GM21717 (cell line): Measurements from ENCODE around the gene SORBS1.
A peak's percentile ranks its signal among the peaks of the same experiment; 100 is the strongest.

Experiments
- ATAC-seq: cut with Tn5 transposase; IDR thresholded peaks from one replicate; pipeline ENCODE4 v1.9.1; 2021; ENCODE audit warnings: mild to moderate bottlenecking, moderate library complexity; ENCODE audit not compliant: unreplicated experiment

Gene SORBS1

DNA sequence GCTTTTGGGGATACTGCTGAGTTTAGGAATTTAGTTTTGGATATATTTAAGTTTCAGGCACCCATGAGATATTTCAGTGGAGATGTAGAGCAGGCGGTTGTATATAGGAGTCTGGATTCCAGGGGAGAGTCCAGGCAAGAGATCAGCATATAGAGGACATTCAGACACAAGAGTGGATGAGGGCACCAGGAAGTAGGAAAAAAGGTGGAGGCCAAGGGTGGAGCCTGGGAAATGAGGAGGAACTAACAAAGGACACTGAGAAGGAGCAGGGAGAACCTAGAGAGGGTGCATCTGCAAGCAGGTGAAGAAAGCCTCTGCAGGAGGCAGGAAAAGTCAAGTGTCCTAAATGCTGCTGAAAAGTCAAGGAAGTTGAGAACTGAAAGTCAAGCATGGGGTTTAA is 257.2 kb downstream of the SORBS1 start:
- no peak for ATAC-seq

DNA sequence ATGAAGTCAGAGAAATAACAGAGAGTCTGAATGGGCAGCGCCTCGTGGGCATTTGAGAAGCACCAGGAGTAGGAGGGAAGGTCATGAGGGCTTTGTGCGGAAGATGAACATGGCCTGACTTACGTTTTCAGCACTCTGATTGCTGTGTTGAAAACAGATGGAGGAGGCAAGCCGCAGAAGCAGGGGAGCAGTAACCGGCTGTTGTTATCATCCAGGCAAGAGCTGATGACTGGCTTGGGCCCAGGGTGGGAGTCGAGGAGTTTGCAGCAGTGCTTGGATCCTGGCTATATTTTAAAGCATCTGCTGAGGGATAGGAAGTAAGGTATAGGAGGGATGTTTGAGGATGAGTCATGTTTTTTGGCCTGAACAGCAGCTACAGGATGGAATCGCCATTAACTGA is 257.6 kb downstream of the SORBS1 start:
- no peak for ATAC-seq

DNA sequence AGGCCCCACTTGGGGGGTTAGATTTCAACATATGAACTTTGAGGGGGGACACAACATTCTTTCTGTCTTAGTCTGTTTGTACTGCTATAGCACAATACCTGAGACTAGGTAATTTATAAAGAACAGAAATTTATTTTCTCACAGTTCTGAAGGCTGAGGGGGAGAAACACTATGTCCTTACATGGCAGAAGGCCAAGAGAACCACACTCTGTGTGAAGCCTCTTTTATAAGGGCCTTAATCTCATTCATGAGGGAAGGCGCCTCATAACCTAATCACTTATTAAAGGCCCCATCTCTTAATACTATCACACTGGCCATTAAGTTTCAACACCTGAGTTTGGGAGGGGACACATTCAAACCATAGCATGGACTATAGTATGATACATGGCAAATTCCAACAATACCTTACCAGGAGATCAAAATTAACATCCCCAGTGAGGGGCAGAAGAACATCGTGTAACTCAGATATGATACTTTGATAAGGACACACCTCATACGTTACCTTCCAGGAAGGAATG is 261.1 kb downstream of the SORBS1 start:
- ATAC-seq = no peak

DNA sequence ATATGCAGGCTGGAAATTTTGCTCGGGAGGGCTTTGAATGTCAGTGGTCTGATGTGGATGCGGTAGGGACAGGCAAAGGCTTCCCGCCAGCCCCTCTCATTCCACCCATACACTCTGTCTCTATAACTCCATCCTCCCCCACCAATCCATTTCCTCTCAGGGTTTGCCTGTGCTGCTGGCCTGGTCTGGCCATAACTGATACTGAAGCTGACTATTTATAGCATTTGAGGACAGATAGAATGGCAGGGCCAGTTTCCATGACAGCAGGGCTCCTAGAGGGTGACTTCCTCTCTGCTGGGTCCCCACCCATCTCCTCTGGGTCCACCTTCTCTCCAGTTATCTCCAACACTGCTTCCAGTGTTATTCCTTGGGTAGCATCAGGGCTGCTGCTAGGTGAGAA is 263.8 kb downstream of the SORBS1 start:
- ATAC-seq = no peak

DNA sequence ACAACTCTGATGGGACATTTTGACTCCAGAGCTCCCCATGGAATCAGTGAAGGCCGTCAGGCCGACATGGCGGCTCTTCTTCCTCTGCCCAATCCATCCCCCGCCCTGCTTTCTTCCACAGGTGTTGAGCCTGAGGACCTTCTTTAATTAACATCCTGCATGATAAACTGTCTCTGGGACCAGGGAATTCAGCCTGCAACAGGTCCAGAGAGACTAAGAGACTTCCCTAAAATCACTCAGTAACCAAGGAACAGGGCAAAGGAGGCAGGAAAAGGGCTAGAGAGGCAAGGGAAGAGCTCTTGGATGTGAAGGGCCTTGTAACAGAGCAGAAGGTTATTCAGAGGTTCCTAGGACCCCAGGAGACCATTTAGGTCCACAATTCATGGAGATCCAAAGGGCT is 264.4 kb downstream of the SORBS1 start:
- ATAC-seq = no peak

DNA sequence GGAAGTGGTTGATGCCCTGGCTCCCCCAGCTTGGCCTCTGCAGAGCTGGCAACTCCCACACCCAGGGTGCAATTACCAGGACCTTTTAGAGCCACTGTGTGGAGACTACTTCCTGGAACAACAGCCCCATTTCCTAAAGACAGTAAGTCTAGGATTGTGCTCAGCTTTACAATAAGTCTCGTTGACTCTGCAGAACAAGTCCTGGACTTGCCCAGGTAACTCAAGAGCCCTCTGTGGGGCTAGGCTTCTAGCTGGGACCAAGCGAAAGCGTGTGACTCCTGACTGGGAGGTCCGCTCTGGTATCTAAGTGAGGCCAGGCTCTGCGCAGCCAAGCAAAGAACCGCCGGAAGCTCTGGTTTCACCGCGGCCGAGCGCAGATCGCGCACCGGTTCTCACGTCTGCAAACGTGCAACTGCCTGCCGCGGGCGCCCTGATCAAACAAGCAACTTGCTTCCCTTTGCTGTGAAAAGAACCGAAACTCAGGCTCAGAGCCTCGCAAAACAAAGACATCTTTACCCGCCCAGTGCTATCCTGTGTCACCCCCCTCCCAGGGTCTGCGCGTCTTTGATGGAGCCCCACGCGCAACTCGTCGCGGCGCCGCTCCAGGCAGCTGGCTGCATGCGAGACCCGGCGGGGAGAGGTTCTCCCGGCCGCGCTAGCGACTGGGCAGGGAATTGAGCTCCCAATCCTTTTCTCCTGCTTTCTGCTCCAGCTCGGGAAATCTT is 266.0 kb downstream of the SORBS1 start:
- peak; percentile 74 for ATAC-seq

DNA sequence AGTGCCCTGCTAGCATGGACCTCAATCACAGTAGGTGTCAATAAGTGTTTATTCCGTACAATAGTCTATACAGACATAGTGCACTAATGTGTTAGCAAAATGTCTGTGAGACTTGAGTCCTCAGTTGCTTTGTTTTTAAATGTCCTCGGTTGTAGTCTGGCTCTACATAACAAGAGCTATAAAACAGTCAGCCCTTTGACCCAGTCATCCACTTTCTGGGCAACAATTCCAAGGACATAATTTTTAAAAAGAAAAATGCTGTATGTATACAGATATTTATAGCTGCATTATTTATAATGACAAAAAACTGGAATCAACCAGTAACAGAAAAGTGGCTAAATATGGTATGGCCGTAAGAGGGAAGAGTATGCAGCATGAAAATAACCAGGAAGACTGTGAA is 267.5 kb downstream of the SORBS1 start:
- ATAC-seq = no peak

DNA sequence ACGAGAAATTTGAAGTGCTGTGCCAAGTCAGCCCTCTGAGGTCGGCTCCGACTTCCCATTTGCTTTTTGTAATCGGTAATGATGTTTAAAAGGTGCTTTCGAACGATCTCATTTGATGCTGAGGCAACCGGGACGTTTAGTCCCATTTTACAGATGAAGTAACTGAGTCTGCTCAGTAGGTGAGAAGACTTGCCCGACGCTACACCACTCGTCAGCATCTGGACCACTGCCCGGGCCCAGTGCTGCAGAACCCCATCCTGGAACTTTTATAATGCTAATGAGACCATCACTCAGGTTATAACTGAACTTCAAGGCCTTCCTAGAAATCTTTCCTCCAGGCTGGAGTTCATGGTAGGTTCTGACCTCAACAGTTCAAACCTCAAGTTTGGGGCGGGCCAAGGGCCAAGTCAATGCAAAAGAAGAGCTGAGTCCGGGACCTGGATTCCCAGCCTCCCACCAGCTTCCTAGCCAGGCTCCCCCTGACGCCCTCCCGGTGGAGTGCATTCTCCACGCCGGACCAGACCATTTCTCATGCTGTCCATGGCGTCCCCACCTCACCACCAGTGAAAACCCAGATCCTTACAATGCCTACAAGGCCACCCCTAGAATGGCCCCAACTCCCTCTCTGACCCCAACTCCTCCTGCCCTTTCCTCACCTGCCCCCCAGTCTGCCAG is 269.7 kb downstream of the SORBS1 start:
- no peak for ATAC-seq

DNA sequence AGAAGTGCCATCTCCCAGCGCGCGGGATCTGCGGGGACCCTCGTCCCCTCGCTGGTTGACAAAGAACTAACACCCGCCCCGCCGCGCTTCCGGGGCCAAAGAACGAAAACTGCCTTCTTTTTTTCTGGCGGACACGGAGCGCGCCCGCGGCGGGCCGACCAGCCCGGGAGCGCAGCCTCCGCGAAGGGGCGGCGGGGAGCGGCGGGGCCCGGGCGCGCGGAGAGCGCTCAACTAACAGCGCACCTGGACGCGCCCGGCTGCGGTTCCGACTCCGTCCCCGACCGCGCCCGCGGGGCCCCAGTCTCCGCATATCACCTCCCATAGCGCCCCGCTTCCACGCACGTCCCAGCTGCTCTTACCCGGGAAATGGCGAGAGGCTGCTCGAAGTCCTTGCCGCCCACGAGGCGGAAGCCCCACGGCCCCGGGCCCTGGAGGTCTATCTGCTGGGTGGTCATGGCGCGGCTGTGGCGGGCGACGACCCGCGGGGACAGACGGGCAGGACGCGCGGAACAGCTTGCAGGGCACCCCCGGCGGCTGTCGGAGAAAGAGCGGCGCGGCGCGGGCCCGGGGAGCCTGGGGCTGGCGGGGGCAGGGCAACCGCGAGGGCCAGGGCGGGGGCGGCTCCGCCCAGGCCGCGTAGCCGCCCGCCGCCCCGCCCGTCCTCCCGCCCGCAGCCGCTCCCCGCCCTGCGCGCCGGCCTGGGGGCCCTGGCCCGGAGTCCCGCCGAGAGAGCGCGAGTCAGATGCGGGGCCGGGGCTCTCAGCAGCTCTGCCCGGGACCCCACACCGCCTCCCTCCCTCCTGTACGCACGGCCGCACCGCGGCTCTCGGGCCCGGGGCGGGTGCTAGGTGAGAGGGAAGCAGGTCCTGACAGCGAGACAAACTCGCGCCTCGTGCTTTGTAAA is 270.5 kb downstream of the SORBS1 start, which contains the start of gene PDLIM1:
PDLIM1 (minus strand) TSS at position 543 of the 904 bp plus-strand sequence; CDS start at position 455, 88 bp downstream.
- ATAC-seq = peak; percentile 34

DNA sequence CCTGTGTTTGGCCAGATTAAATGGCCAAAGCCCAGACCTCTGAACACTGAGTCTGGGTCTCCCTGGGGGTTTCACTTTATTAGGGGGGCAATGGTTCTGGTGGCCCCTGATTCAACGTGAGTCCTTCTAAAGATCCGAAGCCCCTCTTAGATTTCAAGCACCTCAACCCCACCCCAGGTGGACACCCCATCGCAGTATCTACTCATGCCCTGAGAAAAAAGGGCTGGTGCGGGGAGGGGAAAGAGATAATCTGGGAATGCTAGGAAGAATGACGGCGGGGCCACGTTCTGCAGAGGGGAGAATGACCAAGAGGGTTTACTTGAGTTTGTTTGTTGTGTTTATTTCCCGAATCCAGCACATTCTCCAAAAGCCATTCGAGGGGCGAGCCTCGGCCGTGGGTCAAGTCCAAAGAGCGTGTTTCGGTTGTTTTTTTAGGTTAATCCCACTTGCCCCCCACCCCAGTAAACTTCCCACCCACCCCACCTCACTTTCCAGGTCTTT is 271.2 kb downstream of the SORBS1 start:
- ATAC-seq = no peak

DNA sequence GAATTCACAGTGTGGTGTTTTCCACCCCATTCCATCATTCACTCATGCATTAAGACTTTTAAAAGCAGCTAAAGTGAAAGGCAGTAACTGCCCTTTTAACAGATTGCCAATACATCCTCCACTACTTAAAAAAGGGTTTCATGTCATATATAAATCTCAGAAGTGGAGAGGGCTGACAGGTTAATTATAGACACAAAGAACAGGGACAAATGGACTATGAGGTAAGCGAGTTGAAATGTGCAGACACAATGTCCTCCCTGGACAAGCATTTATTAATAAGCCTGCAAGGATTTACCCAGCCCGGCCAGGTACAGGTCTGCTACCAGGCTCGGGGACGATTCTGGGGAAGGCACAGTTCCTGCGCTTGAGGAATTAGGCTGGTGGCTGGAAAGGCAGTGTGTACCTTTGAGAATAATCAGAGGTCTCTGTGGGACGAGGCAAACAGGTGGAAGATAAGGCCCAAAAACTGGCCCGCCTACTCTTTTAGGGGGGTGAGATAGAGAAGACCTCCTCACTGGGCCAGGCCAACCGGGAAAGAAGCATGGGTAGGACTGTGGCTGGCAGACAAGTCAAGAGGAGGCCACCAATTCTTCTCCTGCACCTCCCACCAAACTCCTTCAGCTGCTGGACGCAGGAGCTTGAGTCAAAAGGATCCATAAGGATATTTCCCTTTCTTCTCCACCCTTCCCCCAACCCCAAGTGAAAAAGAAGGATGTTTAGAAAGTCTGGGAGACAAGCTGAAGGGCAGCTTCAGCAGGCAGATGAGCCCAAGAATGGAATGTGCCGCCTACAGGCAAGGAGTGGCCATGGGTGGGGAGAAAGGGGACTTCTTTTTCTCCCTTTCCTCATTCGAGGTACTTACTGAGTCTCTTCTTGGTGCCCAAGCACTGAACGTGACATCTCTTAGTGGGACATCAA is 271.9 kb downstream of the SORBS1 start:
- no peak for ATAC-seq

DNA sequence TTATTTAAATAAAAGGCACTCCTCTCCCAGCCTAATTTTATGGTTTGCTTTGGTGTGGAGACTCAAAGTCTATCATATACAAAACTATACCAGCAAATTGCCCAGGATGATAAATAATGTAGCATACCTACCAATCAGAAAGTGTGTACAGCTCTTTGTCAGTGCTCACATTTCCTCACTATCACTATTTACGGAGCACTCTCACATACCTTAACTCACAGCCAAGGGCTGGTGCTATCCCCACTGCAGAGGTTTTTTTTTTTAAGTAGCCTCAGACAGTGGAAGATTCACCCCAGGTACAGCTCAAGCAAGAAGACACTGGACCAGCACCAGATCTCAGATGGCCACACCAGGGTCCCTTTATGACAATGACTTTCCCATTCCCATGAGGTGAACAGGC is 272.9 kb downstream of the SORBS1 start:
- no peak for ATAC-seq

DNA sequence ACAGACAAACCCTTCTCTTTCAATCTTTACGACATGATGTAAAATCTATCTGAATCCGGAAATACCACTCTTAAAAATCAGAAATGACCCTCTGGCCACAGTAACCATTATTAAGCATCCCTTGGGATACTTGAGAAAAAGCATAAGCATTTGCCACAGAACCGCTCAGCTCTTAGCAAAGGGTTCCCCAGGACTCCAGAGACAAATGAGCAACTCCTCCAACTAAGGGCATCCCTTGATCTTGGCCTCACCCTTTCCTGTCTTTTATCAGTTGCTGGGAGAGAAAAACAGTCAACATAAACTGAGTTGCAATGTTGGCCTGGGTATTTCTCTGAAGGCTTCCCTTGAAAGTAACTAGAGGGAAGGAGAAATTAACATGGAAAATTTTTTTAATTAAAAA is 273.9 kb downstream of the SORBS1 start:
- ATAC-seq = no peak

DNA sequence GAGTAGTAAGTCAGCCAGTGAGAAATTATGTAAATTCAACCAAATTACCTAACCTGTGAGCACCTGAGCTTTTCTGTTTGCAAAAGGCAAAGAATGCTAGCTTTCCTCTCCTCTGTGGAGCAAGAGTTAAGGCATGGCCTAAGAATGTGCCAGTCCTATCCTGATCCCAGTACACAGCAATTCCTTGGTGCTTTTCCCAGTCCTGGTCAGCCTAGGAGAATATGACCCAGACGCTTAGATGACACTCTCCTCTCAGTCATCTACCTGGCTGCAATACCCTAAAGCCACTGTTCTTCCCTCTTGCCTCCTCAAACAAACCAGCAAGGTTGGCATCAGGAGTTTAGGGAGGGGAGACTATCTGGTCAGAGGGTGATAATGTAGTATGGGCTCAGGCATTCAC is 274.5 kb downstream of the SORBS1 start:
- no peak for ATAC-seq

DNA sequence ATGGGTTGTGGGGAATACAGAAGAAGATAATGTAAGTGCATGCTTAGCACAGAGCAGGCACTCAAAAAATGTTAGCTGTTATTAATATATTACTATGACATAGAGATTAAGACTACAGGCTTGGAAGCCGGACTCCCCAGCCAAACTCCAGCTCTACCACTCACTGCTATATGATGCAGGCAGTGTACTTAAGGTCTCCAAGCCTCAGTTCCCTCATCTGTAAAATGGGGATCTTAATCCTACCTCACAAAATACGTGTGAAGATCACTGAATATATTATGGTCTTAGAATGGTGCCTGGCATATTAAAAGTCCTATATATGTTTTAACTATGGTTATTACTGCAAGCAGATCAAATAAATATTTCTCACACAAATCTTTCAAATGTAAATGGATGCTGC is 275.6 kb downstream of the SORBS1 start:
- no peak for ATAC-seq

DNA sequence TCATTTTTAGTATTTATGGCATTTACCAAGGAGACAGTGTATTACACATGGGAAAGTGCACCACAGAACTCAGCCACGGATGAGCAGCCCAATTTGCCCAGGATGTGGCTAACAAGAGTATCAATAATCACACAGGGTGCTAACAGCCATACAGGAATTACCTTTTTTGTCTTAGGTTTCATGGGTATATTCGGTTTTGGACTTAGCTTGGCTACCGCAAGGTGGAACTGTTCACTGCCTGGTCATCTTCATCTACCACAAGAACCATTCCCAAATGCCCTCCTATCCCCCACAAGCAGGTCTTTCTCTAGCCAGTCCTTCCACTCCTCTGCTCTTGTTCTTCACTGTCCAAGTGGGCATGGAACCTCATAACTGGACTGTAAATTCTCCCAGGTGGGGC is 276.4 kb downstream of the SORBS1 start:
- ATAC-seq = no peak

DNA sequence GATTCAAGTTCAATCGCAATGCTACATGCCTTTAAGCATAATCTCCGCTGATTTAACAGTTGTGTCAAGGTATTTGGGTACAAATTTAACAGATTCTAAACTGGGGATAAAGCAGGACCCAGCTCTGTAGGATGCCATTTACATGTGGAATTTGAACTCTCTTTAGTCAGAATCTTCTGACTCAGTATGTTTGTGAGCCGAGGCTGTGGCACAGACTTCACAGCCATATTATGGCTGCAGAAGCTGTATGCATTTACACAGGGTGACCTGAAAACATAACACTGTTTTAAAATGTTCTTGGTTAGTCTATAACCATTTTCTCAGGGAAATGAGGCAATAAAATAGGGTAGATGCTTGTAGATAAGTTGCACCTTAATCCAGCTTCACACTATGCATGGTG is 279.1 kb downstream of the SORBS1 start:
- ATAC-seq = no peak

DNA sequence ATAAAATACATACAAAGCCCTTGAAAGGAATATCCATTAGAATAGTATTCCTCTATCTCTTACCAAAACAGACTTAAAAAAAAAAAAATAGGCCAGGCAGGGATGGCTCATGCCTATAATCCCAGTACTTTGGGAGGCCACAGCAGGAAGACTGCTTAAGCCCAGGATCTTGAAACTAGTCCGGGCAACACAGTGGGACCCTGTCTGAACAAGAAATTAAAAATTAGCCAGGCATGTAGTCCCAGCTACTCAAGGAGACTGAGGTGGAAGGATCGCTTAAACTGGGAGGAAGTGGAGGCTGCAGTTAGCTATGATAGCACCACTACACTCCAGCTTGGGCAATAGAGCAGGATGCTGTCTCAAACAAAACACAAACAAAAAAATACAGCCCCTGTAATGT is 280.0 kb downstream of the SORBS1 start:
- no peak for ATAC-seq

DNA sequence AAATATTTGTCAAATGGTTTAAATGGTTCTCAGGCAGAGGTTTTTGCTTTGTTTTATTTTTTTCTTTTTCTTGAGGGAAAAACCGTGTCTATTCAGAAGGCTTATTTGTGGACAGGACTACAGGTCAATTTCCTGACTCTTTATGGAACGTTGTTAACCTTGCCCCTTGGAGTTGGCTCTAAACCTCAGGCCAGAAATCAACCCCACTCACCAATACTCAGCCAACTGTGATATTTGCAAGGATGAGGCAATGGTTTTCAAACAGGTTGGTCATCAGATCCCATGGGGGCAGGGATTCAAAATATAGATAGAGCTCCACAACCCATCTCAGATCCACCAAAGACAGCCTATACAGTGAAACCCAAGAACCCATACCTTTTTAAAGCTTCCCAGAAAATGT is 280.5 kb downstream of the SORBS1 start:
- ATAC-seq = no peak
